PC-9 (cell line): ENCODE data around the gene GNB1. TPM values are rescaled to one million over a fixed set of nuclear protein-coding genes. Genes with fewer than 3 reads are reported as not detected.

Experiments used
- BruUV-seq: library from RNA; stranded (reverse); fragments of 400-500 nt; replicated peaks from 2 replicates; lab custom pipeline; 2021; lab: Mats Ljungman, UMichigan
- CTCF ChIA-PET: fragments of 300-600 bp; sonication (Branson Sonifier 250); formaldehyde crosslinking; loops from one replicate; lab custom pipeline; 2022; ENCODE audit warnings: antibody characterized with exemption; lab: Charles Lee
- POLR2A ChIA-PET: fragments of 300-600 bp; sonication (Branson Sonifier 250); formaldehyde crosslinking; loops from one replicate; lab custom pipeline; 2022; ENCODE audit warnings: antibody characterized with exemption; ENCODE audit not compliant: unreplicated experiment; lab: Charles Lee
- DNase-seq, 2 experiments: peaks; one replicate each; pipeline versions ENCODE4 v3.0.0 to v3.0.0-alpha.2; 2015 to 2022; ENCODE audit warnings: mixed read lengths in 1 of 2
- H2AFZ ChIP-seq: fragments of 200-600 bp; sonication (generic); 2 replicates; pipeline ENCODE4 v1.8.1; 2017; ENCODE audit warnings: antibody characterized with exemption
- H3F3A ChIP-seq: fragments of 200-600 bp; sonication (generic); 2 replicates; pipeline ENCODE4 v1.8.1; 2017; ENCODE audit warnings: antibody characterized with exemption, mild to moderate bottlenecking, low read depth; ENCODE audit not compliant: insufficient read depth
- H3K27ac ChIP-seq: fragments of 200-600 bp; sonication (generic); 2 replicates; pipeline ENCODE4 v1.6.1; 2016; ENCODE audit warnings: mixed run types
- H3K27me3 ChIP-seq: fragments of 200-600 bp; sonication (generic); 2 replicates; pipeline ENCODE4 v1.6.1; 2016; ENCODE audit warnings: low read depth, mixed run types; ENCODE audit not compliant: insufficient read depth
- H3K36me3 ChIP-seq: fragments of 200-600 bp; sonication (generic); 2 replicates; pipeline ENCODE4 v1.6.1; 2016; ENCODE audit warnings: low read depth, mixed run types
- H3K4me1 ChIP-seq: fragments of 200-600 bp; sonication (generic); replicated peaks from 2 replicates; pipeline ENCODE4 v1.6.1; 2016; ENCODE audit warnings: mixed run types; ENCODE audit not compliant: insufficient read depth
- H3K4me2 ChIP-seq: fragments of 200-600 bp; sonication (generic); 2 replicates; pipeline ENCODE4 v1.6.1; 2017; ENCODE audit warnings: mixed run types
- H3K4me3 ChIP-seq: fragments of 200-600 bp; sonication (generic); 2 replicates; pipeline ENCODE4 v1.6.1; 2016; ENCODE audit warnings: mixed run types
- H3K79me2 ChIP-seq: fragments of 200-600 bp; sonication (generic); 2 replicates; pipeline ENCODE4 v1.6.1; 2017; ENCODE audit warnings: low read depth, mixed run types
- H3K9me2 ChIP-seq: fragments of 200-600 bp; sonication (generic); 2 replicates; pipeline ENCODE4 v1.8.1; 2017; ENCODE audit warnings: mild to moderate bottlenecking; ENCODE audit not compliant: insufficient read depth
- H3K9me3 ChIP-seq: fragments of 200-600 bp; sonication (generic); 2 replicates; pipeline ENCODE4 v1.8.1; 2016; ENCODE audit warnings: low read depth; ENCODE audit not compliant: insufficient read depth
- H4K20me1 ChIP-seq: fragments of 200-600 bp; sonication (generic); 2 replicates; pipeline ENCODE4 v1.8.1; 2017; ENCODE audit not compliant: insufficient read depth
- EZH2 ChIP-seq: fragments of 200-600 bp; sonication (generic); IDR thresholded peaks from 2 replicates; pipeline ENCODE4 v1.8.0; 2017; ENCODE audit warnings: antibody characterized with exemption, low read depth
- intact Hi-C: fragments of 100-400 bp; cut with micrococcal nuclease; formaldehyde crosslinking; loops from one replicate; pipeline ENCODE4 v1.10.0; 2022; ENCODE audit not compliant: unreplicated experiment
- total RNA-seq: library from RNA; stranded (reverse); gene quantifications from 2 replicates; pipeline ENCODE4 v1.2.3, GENCODE V29; 2021
- TF ChIP-seq, protein P1 (sequence below): fragments of 200-600 bp; sonication (generic); conservative IDR thresholded peaks from 2 replicates; pipeline ENCODE4 v1.6.1; 2017; ENCODE audit warnings: mixed run types, antibody characterized with exemption, mild to moderate bottlenecking, moderate library complexity

Gene GNB1
- total RNA-seq, 1 experiment from 2014 or later: 286 TPM

DNA sequence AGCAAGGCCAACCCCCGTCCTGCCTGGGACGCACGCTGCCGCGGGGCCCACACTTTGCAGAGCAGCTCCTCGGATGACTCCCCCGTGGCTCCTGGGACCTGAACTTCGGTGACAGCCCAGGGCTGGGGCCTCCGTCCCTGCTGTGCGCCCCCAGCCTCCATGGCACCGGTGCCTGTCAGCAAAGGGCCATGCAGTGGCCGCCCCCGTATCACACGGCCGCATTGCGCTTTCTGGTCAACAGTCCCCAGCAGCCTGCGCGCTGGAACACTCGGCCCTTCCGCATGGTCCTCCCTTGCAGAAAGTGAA is 130.6 kb downstream of the GNB1 start:
- Histone ChIP-seq H3K9me2 (no peaks in the 10 kb centered on the region), H3K79me2 (peaks cover 64% of the 10 kb centered on the region), H4K20me1 (peaks cover 27% of the 10 kb centered on the region), H3K4me3 (no peak overlapping the region), H2AFZ (no peak overlapping the region), H3K27me3 (no peaks in the 10 kb centered on the region), H3K9me3 (no peaks in the 10 kb centered on the region), H3K4me1 (peaks cover 78% of the 10 kb centered on the region), H3F3A (peaks cover 69% of the 10 kb centered on the region), H3K27ac (no peak overlapping the region), H3K4me2 (peak overlapping the region; percentile 75), H3K36me3 (peaks cover 36% of the 10 kb centered on the region; the same call in 1 of the 2 replicates)
- intact Hi-C loops: loop anchor here (5.0 kb wide), 1 partner anchor 147 kb away; no protein-coding TSS in a partner anchor
- DNase-seq: no peak
- CTCF ChIA-PET: no interaction called here
- POLR2A ChIA-PET: no interaction called here
- TF ChIP-seq, protein P1, sequence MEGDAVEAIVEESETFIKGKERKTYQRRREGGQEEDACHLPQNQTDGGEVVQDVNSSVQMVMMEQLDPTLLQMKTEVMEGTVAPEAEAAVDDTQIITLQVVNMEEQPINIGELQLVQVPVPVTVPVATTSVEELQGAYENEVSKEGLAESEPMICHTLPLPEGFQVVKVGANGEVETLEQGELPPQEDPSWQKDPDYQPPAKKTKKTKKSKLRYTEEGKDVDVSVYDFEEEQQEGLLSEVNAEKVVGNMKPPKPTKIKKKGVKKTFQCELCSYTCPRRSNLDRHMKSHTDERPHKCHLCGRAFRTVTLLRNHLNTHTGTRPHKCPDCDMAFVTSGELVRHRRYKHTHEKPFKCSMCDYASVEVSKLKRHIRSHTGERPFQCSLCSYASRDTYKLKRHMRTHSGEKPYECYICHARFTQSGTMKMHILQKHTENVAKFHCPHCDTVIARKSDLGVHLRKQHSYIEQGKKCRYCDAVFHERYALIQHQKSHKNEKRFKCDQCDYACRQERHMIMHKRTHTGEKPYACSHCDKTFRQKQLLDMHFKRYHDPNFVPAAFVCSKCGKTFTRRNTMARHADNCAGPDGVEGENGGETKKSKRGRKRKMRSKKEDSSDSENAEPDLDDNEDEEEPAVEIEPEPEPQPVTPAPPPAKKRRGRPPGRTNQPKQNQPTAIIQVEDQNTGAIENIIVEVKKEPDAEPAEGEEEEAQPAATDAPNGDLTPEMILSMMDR: no peak
- TF ChIP-seq EZH2: no peak
- BruUV-seq: no TSS peak

DNA sequence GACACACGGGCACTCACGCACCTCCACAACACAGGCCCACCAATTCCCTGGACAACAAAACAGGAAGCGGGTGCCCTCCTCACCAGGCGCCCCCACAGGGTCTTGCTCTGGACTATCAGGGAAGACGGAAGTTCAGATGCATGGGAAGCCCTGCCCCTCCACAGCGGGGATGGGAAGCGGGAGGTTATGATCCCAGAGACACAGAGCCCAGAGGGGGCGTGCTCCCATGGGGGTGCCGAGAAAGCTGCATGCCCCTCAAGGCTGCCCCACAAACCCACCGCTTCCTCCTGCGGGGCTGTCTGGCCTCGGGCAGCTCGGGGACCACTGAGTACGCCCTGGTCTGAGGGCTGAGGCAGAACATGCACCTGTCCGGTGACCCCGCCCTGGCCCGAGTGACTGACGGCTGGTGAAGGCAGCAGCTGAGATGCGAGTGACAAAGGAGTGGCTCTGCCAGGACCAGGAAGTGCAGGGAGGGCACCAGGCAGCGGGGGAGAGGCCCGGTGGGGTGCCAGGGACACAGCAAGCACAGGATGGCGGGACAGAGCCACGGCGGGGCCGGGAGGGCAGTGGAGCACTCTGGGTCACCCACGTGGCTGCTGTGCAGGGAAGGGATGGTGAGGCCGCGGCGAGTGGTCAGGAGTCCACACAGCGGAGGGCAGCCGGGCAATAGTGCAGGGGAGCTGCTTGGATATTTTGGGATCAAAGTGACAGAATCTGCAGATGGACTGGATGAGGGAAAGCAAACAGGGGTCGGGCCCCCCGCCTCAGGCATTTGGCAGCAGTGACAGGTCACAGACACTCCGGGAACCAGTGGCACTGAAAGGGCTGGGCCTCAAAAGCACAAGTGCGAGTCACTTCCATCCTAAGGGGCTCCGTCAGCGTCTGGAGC is 131.2 kb downstream of the GNB1 start:
- DNase-seq: peak; percentile 78 to 80
- Histone ChIP-seq H3K4me2 (peak overlapping the region; percentile 75), H4K20me1 (peaks cover 23% of the 10 kb centered on the region), H3K36me3 (peaks cover 31% of the 10 kb centered on the region; the same call in 1 of the 2 replicates), H3K9me3 (no peaks in the 10 kb centered on the region), H3K79me2 (peaks cover 59% of the 10 kb centered on the region), H3K4me3 (no peak overlapping the region; the same call in 1 of the 2 replicates), H3K4me1 (peaks cover 72% of the 10 kb centered on the region), H3F3A (peaks cover 63% of the 10 kb centered on the region), H3K27me3 (no peaks in the 10 kb centered on the region), H3K9me2 (no peaks in the 10 kb centered on the region), H2AFZ (no peak overlapping the region), H3K27ac (peak overlapping the region; percentile 76)
- intact Hi-C loops: loop anchor here (5.0 kb wide), 1 partner anchor 148 kb away; no protein-coding TSS in a partner anchor
- no TSS peak for BruUV-seq
- POLR2A ChIA-PET: interaction anchor here (1.4 kb wide), 1 partner anchor 21 kb away, joined by 6 read pairs; no protein-coding TSS in a partner anchor
- TF ChIP-seq, protein P1: no peak
- TF ChIP-seq EZH2: no peak
- CTCF ChIA-PET: no interaction called here

DNA sequence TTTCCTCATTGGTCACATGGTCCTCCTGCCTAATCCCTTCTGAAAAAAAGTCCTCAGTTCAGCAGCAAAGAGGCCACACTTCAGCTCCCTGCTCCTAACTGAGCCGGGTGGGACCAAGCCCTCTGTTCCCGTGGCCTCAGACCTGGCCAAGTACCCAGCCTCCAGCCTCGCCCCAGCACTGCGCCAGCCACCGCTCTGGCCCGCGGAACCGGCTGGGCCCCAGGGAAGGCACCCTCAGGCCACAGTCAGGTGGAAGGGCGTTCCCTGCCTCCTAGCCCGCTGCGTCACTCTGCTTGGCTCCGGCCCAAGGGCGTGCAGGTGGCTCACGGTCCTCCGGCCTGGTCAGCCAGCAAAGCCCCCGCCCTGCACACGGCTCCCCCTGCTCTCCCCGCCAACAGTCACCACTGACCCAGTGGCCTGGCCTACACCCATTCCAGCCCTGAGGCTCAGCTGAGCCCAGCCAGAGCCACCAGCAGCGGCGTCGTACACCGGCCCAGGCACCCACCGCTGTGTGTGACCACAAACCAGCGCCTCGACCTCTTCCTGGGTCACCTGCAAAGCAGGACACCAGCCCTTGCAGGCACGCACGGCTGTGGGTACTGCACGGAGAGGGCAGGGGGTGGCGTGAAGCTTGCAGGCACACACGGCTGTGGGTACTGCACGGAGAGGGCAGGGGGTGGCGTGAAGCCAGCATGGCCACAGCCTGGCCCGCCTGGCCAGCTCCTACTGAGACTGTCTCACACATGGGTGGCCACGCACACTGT is 132.0 kb downstream of the GNB1 start:
- H3K4me3 ChIP-seq: peak overlapping the region; percentile 28; the same call in 1 of the 2 replicates
- ChIA-PET CTCF (interaction anchor here (1.1 kb wide), 1 partner anchor 147 kb away, joined by 4 read pairs; no protein-coding TSS in a partner anchor), POLR2A (interaction anchor here (0.6 to 1.4 kb wide), 3 partner anchors 21 to 288 kb away, joined by 5 to 7 read pairs (median 6); no protein-coding TSS in a partner anchor)
- peak; percentile 95 to 99 for DNase-seq
- BruUV-seq: no TSS peak
- no peaks in the 10 kb centered on the region for H3K9me2 ChIP-seq
- H3K79me2 ChIP-seq: peaks cover 56% of the 10 kb centered on the region
- peaks cover 64% of the 10 kb centered on the region for H3K4me1 ChIP-seq
- H3K36me3 ChIP-seq: peaks cover 28% of the 10 kb centered on the region; the same call in 1 of the 2 replicates
- peaks cover 20% of the 10 kb centered on the region for H4K20me1 ChIP-seq
- H3K27me3 ChIP-seq: no peaks in the 10 kb centered on the region
- H3K4me2 ChIP-seq: peak overlapping the region; percentile 75
- H3K27ac ChIP-seq: peak overlapping the region; percentile 76
- intact Hi-C loops: no loop called here
- H3F3A ChIP-seq: peaks cover 57% of the 10 kb centered on the region
- H3K9me3 ChIP-seq: no peaks in the 10 kb centered on the region
- no peak for TF ChIP-seq EZH2
- TF ChIP-seq, protein P1: no peak
- no peak overlapping the region for H2AFZ ChIP-seq
